AML-193 (cell line): ENCODE data around the gene CD96.
"Not testable (repeated sequence)": the region's sequence is repeated elsewhere in the genome, so short reads cannot be mapped to it uniquely, and the experiment has no call there.

Experiments used
- DNase-seq, 2 experiments: peaks; one replicate each; lab custom pipeline; 2025; lab: John Stamatoyannopoulos, UW

The CD96 gene

DNA sequence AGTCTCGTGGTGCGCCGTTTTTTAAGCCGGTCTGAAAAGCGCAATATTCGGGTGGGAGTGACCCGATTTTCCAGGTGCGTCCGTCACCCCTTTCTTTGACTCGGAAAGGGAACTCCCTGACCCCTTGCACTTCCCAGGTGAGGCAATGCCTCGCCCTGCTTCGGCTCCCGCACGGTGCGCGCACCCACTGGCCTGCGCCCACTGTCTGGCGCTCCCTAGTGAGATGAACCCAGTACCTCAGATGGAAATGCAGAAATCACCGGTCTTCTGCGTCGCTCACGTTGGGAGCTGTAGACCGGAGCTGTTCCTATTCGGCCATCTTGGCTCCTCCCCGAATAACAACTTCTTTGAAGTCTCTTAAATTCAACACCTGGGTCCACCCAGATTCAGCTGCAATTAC is 19.9 kb downstream of the CD96 start:
- not testable (repeated sequence) for DNase-seq

DNA sequence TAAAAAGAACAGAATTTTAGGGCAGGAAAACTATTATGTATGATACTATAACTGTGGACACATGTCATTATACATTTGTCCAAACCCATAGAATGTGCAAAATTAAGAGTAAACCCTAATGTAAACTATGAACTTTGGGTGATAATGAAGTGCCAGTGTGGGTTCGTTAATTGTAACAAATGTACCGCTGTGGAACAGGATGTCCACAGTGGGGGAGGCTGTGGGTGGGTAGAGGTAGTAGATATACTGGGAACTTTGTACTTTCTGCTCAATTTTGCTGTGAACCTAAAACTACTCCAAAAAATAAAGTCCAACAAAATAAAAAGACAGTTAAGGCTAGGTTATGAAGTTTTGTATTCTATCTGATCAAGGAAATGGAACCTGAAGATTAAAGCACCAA is 24.8 kb downstream of the CD96 start:
- no peak for DNase-seq

DNA sequence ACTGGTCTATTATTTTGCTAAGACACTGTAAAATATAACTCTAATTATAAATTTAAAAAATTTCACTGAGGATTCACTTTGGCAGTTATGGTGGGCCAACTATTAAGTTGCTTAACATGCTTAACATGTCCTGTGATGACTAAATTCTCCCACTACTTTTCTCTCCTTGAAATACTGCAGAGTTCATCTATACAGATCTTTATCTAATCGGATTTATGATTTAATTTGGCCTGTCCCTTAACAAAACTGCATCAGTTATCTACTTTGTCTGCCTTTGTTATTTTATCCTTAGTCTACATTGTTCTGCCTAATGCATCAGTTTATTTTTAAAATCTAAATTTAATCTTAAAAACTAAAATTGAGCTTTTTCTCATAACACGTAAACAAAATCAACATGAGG is 26.4 kb downstream of the CD96 start:
- DNase-seq: no peak

DNA sequence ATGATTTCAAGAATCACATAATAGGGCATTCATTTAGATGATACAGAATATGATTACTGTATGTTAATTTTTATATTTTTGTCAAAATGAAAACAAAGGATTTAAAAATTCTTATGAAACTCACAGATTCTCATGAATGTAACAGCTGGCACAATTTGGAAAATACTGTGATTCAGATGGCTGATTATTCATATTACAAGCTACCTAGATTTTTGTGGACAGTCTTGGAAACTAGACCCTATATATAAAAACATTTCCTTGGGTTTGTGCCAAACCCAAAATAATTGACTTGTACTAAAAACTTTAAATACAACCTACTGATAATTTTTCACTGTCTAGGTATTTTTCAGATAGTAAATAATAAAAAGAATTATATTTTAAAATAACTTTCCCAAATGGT is 26.9 kb downstream of the CD96 start:
- DNase-seq: no peak

DNA sequence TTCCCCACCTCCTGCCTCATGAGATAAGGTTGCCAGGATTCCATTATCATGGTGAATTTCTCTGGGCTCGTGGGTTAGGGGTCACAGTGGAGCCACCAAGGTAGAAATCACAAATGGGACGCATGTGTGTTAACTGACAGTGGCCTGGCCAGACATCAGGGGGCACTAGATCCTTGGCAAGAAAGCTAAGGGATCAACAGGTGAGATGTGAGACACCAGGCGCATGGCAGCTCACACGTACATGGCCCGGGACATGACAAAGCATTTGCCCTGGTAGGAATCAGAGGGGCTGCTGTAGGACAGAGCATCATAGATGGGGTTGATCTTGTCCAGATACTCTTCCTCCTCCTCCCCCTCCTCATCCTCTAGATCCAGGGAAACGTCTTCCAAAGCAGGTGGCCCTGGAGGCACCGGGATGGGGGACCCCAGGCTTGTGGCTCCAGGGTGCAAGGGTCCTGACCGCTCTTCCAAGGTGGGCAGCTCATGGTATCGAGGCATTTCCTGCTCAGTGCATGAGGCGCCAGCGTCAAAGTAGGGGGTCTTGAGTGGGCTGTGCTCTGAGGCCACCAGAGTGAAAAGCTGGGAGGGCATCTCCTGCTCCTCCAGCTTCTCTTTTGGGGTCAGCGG is 28.5 kb downstream of the CD96 start:
- DNase-seq: no peak

DNA sequence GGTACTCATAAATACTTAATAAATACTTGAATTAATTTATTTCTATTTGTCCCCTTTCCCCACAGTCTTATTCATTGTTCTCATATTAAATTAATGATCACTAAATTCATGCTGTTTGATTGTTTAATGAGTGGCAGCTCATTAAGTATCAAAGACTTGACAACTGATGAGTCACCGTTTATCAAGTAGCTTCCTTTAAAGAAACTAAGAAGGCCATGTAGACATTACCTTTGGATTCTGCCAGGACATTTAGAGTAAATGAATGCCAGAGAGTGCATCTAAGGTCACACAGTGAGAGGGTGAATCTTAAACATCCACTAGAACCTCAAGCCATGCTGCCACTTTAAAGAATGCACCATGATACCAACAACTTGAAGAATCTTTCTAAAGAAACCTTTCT is 29.3 kb downstream of the CD96 start:
- DNase-seq: no peak

DNA sequence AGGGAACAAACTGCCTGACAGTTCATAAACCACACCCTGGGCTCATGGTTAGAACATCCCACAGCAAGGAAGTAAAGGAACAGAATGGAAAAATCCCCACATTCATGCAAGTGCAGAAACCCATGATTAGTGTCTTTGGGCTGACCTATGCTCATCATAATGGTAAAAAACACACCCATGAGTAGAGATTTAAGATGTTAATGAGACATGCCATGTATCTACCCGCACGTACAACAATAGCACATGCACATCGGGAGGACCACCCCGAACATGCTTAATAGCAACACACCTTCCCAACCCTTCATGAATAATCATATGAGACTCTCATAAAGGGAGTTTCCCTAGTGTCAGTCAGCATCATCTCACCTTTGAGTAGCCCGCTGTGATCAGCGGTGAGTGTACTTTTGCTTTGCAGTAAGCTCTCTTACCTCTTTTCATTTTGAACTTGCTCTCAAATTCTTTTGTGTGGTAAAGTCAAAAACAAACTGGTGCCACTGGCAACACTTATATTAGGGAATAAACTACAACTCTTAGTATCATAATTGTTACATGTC is 30.0 kb downstream of the CD96 start:
- no peak for DNase-seq

DNA sequence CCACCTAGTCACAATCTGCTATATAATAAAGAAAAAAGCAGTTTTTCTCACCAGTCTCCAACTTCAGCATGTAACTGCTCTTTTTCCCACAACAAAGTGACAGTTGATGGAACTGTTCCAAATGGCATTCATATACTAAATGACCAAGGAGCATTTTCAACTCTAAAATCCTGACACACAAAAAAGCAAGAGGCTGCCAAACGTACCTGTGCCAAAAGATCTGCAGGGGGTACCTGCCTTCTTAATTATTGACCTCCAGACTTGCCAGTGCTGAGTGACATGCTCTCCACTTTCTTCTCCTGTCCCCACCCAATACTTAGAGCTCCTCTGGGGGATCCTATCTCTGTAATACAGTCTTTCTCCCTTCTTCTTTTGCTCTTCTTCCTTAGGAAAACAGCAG is 35.1 kb downstream of the CD96 start:
- DNase-seq: no peak

DNA sequence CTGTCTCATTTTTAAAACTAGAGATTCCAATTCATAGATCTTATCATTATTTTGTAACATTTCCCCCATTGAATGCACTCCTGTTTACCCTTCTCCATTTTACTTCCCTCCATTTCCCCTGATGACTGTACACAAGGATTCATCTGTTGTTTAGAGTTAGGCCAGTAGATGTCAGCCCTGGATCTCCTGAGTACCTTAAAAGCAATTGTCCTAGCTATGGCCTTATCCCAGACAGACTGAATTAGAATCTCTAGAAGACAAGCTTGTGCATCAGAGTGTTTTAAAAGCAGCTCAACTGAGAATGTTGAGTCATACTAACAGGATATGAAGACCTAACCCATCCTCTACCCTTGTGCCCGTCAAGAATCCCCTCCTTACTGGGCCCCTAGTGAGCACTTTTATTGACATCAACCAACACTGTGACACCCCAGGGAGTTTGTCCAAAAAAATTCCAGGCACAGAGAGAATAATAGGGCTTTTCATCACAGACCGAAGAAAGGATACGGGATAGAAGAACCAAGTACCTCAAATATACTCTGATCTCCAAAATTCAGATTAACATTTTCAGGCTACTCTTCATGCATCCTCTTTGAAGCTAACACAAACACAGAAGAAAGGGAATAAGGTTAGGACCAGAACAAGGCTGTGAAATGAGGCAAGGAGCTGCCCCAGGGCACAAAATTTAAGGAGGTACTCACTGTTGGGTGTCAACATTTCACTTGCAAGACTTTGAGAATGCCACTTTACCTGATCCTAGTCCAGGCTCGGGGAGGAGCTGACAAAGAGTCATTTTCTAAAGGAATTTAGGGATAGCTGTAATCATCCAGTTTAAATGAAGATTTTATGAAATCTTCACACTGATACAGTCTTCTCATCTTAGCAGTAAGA is 36.0 kb downstream of the CD96 start:
- DNase-seq: peak; percentile 67 to 73

DNA sequence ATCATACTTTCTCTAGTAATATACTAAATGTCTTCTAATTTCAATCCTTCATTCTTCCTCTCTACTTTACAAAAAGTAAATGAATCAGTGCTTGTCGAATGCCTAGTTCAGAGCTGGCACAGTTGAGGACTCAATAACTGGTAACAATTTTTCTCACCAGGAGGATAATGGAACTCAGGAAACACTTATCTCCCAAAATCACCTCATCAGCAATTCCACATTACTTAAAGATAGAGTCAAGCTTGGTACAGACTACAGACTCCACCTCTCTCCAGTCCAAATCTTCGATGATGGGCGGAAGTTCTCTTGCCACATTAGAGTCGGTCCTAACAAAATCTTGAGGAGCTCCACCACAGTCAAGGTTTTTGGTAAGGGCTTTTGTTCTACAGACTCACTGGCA is 36.9 kb downstream of the CD96 start:
- no peak for DNase-seq

DNA sequence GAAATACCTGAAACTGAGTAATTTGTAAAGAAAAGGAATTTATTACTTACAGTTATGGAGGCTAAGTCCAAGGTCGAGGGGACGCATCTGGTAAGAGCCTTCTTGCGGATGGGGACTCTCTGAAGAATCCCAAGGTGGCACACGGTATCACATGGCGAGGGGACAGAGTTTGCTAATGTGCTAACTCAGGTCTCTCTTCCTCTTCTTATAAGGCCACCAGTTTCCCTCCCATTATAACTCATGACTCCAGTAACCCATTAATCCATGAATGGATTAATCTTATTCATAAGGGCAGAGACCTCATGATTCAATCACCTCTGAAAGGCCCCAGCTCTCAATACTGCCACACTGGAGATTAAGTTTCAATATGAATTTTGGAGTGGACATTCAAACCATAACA is 37.5 kb downstream of the CD96 start:
- no peak for DNase-seq

DNA sequence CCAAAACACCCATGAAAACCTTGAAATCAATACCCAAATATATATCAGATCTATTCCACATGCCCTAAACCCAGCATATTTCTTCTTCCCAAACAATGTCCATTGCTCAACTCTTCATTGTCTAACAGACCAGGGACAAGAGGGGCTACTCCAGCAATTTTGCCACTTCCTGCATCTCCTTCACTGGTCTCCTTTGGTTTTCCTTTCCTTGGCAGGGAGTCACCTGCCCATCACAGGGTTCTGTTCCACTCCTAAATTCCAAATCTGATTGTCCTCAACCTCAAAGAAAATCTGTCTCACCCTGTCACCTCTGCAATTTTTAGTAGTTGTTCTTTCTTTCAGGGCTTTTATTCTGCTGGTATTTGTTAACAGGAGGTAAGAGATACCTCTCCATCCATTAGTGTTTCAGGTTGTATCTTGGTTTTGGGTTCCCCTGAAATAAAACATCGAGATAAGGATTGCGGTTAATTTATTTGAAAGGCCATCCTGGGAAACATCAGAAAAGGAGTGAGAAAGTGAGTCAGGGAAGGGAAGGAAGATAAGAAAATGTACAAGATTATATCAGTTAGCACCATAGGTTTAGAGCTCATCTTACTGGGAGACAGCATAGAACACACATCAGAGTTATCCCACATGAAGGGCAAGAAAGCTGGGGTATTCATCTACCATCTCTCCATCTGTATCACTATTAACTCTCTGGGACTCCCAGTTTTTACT is 39.6 kb downstream of the CD96 start:
- no peak for DNase-seq

DNA sequence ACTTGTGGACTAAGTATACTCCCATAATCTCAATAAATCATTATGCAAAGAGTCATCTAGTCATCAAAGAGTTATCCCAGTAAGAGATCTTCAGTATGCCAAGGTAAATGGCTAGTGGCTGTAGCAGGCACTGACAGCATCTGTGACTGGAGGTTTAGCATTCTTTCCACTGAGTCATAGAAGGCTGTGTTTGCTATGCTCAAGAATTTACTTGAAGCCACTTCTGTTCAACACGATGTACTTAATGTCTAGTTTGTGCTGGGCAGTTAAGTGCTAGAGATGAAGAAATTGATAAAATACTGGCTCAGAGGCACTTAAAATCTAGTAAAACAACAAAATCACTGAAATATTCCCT is 40.1 kb downstream of the CD96 start:
- DNase-seq: no peak

DNA sequence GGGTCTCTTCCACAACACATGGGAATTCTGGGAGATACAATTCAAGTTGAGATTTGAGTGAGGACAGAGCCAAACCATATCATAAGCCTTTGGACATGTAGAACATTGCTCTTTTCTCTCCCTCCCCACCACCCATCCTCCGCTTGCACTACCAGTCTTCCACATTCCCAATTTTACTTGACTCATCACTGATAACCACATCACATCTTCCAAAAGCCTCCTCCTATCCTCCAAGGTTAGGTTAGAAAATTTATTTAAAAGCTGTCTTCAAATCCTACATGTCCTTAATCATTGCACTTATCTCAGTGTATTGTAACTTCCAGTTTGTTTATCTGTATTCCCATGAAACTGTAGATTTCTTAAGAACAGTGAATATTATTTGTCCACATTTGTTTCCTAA is 42.7 kb downstream of the CD96 start:
- DNase-seq: no peak

DNA sequence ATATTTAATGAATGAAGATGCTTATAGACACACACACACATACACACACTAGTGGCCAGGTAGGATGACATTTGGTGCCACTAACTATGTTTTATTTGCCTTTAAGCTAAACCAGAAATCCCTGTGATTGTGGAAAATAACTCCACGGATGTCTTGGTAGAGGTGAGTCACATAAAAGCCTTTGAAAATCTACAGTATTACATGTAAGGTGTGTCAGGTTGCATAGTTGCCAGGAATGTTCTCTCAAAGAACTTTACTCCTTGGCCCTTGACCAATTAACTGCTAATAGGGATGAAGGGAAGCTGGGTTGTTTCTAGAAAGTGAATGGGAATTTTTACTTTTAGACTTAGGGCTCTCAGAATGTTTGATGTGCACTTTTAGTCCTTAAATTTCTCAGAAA is 43.2 kb downstream of the CD96 start:
- no peak for DNase-seq

DNA sequence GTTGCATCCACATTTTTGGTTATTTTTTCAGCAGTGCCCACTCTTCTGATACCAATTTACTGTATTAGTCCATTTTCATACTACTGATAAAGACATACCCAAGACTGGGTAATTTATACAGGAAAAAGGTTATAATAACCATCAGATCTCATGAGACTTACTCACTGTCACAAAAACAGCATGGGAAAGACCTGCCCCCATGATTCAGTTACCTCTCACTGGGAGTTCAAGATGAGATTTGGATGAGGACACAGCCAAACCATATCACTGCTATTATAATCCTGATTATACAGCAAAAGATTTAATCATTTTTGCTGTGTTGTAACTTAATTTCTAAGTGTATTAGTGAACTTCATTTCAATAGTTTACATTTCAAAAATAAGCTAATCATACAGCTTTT is 46.5 kb downstream of the CD96 start:
- DNase-seq: no peak

DNA sequence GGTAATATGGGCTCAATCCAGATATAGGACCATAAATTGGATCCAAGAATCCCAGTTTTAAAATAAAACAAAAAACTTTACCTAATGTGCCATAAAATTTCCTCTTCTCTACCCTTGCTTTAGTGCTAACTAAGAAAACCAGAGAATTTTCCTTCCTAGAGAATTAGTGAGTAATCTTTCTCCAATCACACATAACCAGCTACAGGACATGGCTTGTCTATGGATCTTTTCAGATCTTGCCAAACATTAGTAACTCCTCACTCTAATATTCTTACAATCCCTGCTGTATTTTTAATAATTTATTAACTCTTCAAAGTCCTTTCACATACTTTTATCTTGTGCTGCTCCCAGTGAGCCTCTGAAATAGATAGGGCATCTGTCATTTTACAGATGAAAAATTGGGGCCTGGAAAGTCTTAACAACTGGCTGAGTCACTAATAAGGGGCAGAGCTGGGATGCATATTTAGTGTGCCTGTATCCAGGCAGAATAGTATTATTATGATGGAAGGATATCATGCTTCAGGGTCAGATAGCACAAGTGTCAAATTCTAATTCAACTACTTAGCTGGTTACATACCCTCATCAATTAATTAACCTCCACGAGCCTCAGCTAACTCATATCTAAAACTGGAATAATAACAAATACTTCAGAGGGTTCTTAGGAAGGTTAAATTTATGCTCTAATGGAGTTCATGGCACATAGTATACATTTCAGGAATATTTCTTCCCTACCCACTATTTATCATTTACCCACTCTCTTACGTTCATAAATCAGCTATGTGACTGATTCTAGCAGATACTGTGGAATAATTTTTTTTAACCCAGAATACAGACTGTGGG is 47.5 kb downstream of the CD96 start:
- DNase-seq: no peak

DNA sequence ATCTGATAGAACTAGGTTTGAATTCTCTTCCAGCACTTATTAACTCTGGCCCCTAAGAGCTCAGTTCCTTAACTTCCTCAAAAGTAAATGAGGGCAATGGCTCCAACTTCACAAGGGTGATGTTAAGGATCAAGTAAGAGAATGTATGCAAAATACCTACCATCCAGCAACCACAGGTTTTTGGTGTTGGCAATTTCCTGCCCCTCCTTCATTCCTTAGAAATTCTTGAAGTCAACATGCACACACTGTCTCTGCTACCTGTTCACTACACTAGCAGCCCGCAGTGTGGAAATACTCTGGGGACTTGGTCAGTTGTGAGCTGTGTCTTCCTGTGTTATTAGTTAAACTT is 48.1 kb downstream of the CD96 start:
- DNase-seq: no peak

DNA sequence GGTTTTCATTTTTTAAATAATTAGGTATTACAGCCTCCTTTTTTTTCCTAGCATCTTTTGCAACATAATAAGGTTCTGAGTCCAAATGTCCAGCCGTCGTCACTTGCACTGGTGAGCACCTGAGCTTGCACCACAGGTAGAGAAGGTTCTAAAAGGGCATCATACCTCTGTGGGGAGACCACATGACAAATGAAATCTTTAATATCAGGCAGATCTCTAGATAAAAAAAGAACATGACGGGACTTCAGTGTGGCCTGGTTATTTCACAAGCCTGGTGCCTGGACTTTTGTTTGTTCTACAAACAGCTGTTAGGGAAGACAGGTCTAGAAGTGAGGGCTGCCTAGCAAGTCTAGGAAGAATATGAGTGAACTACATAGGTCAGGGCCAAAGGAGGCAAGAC is 49.6 kb downstream of the CD96 start:
- no peak for DNase-seq

DNA sequence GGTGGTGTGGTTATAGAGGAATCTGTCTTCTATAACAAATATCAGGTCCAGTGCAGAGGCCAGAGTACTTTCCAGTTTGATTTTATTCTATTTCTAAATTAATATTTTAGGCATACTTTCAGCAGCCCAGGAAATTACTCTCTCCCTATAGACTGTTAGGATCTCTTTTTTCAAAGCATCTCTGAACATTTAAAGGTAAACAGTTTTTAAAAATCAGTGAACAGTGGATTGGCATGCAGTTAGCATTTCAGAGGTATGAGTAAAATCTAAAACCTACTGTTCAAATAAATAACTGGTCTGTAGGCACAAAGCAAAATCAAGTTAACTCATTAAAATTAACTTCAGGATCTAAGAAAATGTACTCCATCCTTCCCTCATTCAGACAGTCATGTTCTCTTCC is 50.1 kb downstream of the CD96 start:
- DNase-seq: no peak

DNA sequence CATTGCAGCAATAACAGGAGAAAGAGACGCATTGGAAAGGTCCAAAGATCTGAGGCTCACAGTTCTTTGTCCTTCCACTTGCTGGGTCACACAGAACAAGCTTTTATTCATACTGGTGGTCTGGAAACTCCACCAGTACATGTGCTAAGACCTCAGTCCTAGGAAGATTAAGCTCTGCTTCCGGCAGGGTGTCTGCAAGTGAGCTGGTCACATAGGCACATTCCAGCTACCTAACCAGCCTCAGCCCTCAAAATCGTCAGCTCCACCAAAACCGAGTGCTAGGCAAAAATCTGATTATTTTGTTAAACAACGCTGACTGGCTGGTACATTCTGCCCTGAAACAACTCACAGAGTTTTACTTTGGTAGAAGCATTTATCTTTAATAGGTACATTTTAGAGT is 50.9 kb downstream of the CD96 start:
- no peak for DNase-seq

DNA sequence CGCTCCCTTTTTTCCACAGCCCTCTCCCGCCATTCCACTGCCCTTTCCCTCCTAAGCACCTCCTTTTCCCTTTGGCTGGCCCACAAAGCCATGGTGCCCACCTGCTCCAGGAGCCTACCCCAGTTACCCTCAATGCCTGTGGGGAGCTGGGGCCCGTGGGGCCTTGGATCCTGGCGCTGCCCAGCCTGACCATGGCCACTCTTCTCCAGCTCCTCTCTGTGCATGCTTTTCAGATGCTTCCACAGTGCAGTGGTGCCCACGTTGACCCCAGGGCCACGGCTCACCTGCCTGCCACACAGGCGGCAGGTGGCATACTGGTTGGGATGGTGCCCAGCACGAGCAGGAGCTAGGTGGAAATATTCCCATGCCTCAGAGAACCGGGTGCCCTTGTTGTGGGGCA is 51.7 kb downstream of the CD96 start:
- DNase-seq: no peak
